CD1c-positive myeloid dendritic cell (primary cell): ENCODE results near the gene PSMG4.

Source experiments
- DNase-seq: peaks from one replicate; pipeline ENCODE4 v3.0.0-alpha.2; 2016; ENCODE audit errors: extremely low spot score

Gene PSMG4

GRCh38 chr6:3258720-3259490 lies at the start of gene PSMG4:
PSMG4 (plus strand) TSS chr6:3258947; CDS start chr6:3259023, 76 bp downstream.
- DNase-seq, result peak; percentile 94

- no peak for DNase-seq
Measured at GRCh38 chr6:3209114-3210023, 49.4 kb upstream of the PSMG4 start.

- DNase-seq, result no peak
Measured at GRCh38 chr6:3210024-3210610, 48.6 kb upstream of the PSMG4 start.

- DNase-seq, result no peak
Measured at GRCh38 chr6:3211681-3212080, 47.1 kb upstream of the PSMG4 start.

- DNase-seq, result no peak
Measured at GRCh38 chr6:3212261-3212660, 46.5 kb upstream of the PSMG4 start.

- no peak for DNase-seq
Measured at GRCh38 chr6:3213334-3213695, 45.4 kb upstream of the PSMG4 start.

- no peak for DNase-seq
Measured at GRCh38 chr6:3214898-3215297, 43.8 kb upstream of the PSMG4 start.

GRCh38 chr6:3217286-3217685 lies 41.5 kb upstream of the PSMG4 start:
- DNase-seq, result no peak

- no peak for DNase-seq
Measured at GRCh38 chr6:3218266-3218665, 40.5 kb upstream of the PSMG4 start.

GRCh38 chr6:3220366-3220765 lies 38.4 kb upstream of the PSMG4 start:
- DNase-seq, result no peak

- no peak for DNase-seq
Measured at GRCh38 chr6:3221578-3221977, 37.2 kb upstream of the PSMG4 start.

GRCh38 chr6:3222506-3223038 lies 36.2 kb upstream of the PSMG4 start:
- DNase-seq, result no peak

- no peak for DNase-seq
Measured at GRCh38 chr6:3226042-3226441, 32.7 kb upstream of the PSMG4 start.

- peak; percentile 64 for DNase-seq
Measured at GRCh38 chr6:3226481-3227362, 32.0 kb upstream of the PSMG4 start.

- DNase-seq, result no peak
Measured at GRCh38 chr6:3227363-3228045, 31.2 kb upstream of the PSMG4 start, which contains the start of gene TUBB2B. TUBB2B (minus strand) TSS chr6:3227653; CDS start chr6:3227543, 110 bp downstream.

- no peak for DNase-seq
Measured at GRCh38 chr6:3228046-3228671, 30.6 kb upstream of the PSMG4 start.

GRCh38 chr6:3228771-3229565 lies 29.8 kb upstream of the PSMG4 start:
- DNase-seq, result peak; percentile 21

- DNase-seq, result no peak
Measured at GRCh38 chr6:3229566-3230178, 29.1 kb upstream of the PSMG4 start.
